ENCODE data around the gene GALNT16.

Gene GALNT16

DNA sequence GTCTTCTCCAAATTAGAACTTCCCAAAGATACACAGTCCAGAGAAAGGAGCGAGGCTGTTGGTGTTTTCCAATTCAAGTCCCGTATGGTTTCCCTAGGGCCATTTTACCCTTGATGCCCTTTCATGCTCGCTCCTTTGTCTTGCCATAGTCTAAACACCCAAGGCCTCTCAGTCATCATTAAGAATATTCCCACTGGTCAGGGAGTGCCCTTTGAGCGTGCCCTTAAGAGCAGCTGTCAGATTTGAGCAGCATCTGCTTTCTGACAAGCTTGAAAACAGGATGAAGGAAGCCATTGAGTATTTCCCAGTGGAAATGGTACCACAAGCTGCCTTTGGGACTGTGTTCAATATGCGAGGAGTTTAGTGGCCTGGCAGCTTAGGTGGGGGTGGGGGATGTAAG lies 10.4 kb upstream of the GALNT16 start:
- CTCF ChIA-PET = interaction anchor here (0.9 to 1.5 kb wide), 4 partner anchors 10 to 230 kb away, joined by 3 to 5 read pairs (median 3); partner anchors contain the start of gene GALNT16
- TF ChIP-seq, protein P1, sequence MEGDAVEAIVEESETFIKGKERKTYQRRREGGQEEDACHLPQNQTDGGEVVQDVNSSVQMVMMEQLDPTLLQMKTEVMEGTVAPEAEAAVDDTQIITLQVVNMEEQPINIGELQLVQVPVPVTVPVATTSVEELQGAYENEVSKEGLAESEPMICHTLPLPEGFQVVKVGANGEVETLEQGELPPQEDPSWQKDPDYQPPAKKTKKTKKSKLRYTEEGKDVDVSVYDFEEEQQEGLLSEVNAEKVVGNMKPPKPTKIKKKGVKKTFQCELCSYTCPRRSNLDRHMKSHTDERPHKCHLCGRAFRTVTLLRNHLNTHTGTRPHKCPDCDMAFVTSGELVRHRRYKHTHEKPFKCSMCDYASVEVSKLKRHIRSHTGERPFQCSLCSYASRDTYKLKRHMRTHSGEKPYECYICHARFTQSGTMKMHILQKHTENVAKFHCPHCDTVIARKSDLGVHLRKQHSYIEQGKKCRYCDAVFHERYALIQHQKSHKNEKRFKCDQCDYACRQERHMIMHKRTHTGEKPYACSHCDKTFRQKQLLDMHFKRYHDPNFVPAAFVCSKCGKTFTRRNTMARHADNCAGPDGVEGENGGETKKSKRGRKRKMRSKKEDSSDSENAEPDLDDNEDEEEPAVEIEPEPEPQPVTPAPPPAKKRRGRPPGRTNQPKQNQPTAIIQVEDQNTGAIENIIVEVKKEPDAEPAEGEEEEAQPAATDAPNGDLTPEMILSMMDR (IDR thresholded peaks at IDR 0.05; ENCODE audit: control extremely low read depth, extremely low read depth, low read depth, missing control alignments) = no peak
- POLR2A ChIA-PET = no interaction called here
- DNase-seq (ENCODE audit: extremely low spot score) = no peak

DNA sequence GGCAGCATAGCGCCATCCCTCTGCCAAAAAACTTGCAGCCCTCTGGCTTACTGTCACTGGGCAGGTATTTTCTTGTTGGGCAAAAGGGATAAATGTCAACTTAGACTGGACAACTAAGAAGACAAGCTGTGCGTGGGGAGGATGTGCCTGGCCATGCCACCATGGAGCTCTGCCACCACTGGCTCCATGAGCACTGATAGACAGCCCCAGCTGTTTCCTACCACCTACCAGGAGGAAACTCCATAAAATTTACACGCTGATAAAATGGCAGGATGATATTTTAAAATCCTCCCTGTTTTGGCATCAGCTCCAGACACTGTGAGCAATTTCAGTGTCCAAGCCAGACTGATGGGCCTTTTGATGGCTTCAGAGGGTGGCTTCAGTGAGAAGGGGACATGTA lies 7.1 kb upstream of the GALNT16 start:
- DNase-seq (ENCODE audit: extremely low spot score) = no peak
- TF ChIP-seq, protein P1 (IDR thresholded peaks at IDR 0.05; ENCODE audit: control extremely low read depth, extremely low read depth, low read depth, missing control alignments) = no peak
- ChIA-PET POLR2A (no interaction called here), CTCF (interaction anchor here (1.2 to 2.8 kb wide), 2 partner anchors 11 to 207 kb away, joined by 5 to 10 read pairs; no protein-coding TSS in a partner anchor)

DNA sequence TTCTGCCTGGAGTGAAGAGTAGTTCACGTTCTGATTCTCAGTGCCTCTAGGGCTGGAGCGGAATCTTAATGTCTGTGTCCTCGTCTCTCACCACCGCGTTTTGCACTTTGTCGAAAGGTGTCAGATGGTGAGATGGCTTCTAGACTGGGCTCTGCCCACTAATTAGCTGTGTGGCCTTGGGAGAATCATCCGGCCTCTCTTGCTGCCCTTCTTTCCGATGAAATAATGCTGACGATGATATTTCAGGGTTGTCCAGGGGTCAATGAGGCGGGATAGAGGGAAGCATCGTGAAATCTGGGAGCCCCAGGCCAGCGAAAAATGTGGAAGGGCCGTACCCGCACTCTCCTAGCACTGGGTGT lies 811 bp upstream of the GALNT16 start:
- DNase-seq (ENCODE audit: extremely low spot score) = no peak
- TF ChIP-seq, protein P1 (IDR thresholded peaks at IDR 0.05; ENCODE audit: control extremely low read depth, extremely low read depth, low read depth, missing control alignments) = no peak
- ChIA-PET POLR2A (no interaction called here), CTCF (interaction anchor here (1.0 to 6.7 kb wide), 4 partner anchors 9 to 217 kb away, joined by 5 to 52 read pairs (median 14); no protein-coding TSS in a partner anchor)

DNA sequence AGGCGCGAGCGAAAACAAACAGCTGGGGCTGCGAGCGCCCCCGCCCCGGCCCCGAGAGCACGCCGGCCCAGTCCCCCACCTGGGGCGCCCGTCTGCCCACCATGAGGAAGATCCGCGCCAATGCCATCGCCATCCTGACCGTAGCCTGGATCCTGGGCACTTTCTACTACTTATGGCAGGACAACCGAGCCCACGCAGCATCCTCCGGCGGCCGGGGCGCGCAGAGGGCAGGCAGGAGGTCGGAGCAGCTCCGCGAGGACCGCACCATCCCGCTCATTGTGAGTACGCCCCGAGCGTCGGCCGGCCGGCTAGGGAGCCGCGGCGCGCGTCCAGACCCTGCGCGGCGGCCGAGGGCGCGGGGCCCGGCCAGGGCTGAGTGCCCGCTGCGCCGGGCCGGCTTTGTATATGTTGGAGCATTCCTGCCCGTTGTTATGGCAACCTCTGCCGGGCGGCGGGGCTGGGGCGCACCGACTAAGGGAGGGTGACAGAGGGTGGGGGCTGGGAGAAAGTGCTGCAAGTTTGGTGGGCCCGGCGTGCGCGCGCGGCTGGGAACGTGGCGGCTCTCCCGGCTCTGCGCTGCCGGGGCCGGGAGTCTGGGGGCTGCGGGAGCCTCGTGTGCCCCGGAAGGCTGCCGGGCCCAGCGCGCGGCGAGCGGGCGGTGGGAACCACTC lies 367 bp downstream of the GALNT16 start:
- POLR2A ChIA-PET = interaction anchor here (0.8 kb wide), 1 partner anchor 933 kb away, joined by 7 read pairs; no protein-coding TSS in a partner anchor
- DNase-seq (ENCODE audit: extremely low spot score) = peak; percentile 30
- TF ChIP-seq, protein P1 (IDR thresholded peaks at IDR 0.05; ENCODE audit: control extremely low read depth, extremely low read depth, low read depth, missing control alignments) = no peak

DNA sequence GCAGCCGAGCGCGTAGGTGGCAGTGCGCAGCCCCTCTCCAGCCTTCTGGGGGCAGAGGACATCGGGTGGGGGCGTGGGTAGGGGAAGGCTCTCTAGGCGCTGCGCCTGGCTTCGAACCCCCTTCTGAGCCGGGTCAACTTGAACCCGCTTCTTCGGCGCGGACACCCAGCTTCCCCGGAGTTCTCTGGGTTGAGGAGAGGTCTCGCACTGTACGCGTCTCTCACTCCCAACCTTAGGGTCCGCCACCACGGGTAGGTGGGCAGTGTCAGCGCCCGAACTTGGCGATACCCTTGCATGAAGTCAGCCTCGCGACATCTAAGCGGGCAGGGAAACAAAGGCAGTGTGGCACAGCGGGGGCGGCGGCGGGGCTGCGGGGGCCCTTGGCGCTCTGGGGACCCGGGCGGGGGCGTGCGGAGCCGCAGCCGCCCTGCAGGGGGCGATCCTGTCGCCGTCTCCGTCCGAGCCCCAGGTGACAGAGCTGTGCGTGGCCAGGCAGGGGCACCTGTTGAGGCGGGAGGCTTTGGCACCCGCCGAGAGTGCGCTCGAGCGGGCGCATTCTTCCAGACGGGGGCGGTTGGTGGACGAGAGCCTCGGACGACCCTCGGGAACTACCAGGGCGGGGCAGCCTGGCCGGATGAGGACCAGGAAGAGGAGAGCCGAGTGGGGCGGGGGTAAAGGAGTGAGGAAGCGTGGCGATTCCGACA lies 1.1 kb downstream of the GALNT16 start:
- TF ChIP-seq, protein P1 (IDR thresholded peaks at IDR 0.05; ENCODE audit: control extremely low read depth, extremely low read depth, low read depth, missing control alignments) = peak; percentile 63
- DNase-seq (ENCODE audit: extremely low spot score) = peak; percentile 89
- POLR2A ChIA-PET = interaction anchor here (0.8 kb wide), 1 partner anchor 932 kb away, joined by 7 read pairs; no protein-coding TSS in a partner anchor
- CTCF ChIA-PET = interaction anchor here (0.6 to 6.7 kb wide), 17 partner anchors 19 to 213 kb away, joined by 3 to 52 read pairs (median 4); no protein-coding TSS in a partner anchor

More for the DNA sequence above, 367 bp downstream of the GALNT16 start:
- CTCF ChIA-PET = interaction anchor here (0.7 to 6.7 kb wide), 13 partner anchors 10 to 214 kb away, joined by 3 to 52 read pairs (median 4); no protein-coding TSS in a partner anchor

DNA sequence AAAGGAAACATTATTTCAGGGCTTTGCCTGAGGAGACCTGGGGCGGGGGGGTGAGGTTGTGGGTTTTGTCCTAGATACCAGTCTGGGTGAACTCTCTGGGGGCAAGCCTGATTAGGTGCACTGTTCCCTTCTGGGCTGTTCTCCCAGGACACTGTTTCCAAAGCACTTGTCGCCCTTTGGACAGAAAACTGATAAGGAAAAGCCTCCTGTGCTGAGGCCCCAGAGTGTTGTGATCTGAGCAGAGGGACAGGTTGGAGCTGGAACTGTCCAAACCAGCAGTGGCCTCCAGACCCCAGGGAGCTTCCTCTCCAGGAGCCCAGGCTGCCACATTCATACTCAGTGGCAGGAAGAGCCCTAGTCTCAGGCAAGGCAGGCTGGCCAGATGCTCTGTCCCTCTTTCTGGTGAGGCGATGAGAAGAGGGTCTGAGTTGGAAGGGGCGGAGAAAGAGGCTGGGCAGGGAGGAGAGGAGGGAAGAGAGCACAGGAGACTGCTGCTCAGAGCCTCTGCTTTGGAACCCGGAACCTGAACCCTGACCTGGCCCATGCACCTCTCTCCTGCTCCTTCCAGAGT lies 1.9 kb downstream of the GALNT16 start:
- DNase-seq (ENCODE audit: extremely low spot score) = no peak
- CTCF ChIA-PET = interaction anchor here (0.6 to 6.7 kb wide), 21 partner anchors 13 to 312 kb away, joined by 3 to 52 read pairs (median 4); no protein-coding TSS in a partner anchor
- POLR2A ChIA-PET = no interaction called here
- TF ChIP-seq, protein P1 (IDR thresholded peaks at IDR 0.05; ENCODE audit: control extremely low read depth, extremely low read depth, low read depth, missing control alignments) = no peak
